Measurements from ENCODE around the gene MRPL49.
"Not testable (repeated sequence)": the region's sequence is repeated elsewhere in the genome, so short reads cannot be mapped to it uniquely, and the experiment has no call there.

The MRPL49 gene

DNA sequence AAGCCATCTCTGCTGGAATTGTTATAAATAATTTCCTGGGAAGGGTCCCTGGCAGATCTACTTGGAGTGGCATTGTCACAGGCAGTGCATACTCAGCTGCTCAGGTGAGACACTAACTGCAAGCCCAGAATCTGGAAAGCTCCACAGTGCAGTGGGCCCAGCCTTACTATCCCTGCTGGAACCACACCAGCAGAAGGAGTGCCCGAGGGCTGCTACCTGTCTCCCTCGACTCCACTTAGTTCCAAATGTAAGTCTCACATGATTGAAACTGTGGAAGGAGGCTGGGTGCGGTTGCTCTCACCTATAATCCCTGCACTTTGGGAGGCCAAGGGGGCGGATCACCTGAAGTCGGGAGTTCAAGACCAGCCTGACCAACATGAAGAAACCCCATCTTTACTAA, 26.5 kb downstream of the MRPL49 start:
- DNase-seq (ENCODE audit: low spot score): no peak
- TF ChIP-seq, protein P1, sequence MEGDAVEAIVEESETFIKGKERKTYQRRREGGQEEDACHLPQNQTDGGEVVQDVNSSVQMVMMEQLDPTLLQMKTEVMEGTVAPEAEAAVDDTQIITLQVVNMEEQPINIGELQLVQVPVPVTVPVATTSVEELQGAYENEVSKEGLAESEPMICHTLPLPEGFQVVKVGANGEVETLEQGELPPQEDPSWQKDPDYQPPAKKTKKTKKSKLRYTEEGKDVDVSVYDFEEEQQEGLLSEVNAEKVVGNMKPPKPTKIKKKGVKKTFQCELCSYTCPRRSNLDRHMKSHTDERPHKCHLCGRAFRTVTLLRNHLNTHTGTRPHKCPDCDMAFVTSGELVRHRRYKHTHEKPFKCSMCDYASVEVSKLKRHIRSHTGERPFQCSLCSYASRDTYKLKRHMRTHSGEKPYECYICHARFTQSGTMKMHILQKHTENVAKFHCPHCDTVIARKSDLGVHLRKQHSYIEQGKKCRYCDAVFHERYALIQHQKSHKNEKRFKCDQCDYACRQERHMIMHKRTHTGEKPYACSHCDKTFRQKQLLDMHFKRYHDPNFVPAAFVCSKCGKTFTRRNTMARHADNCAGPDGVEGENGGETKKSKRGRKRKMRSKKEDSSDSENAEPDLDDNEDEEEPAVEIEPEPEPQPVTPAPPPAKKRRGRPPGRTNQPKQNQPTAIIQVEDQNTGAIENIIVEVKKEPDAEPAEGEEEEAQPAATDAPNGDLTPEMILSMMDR (IDR thresholded peaks at IDR 0.05; ENCODE audit: borderline replicate concordance, control extremely low read depth, extremely low read depth, insufficient read depth, missing control alignments): no peak
- in situ Hi-C loops (cut with MboI; ENCODE audit: low sequenced_read_pairs, unreplicated experiment): no loop called here

DNA sequence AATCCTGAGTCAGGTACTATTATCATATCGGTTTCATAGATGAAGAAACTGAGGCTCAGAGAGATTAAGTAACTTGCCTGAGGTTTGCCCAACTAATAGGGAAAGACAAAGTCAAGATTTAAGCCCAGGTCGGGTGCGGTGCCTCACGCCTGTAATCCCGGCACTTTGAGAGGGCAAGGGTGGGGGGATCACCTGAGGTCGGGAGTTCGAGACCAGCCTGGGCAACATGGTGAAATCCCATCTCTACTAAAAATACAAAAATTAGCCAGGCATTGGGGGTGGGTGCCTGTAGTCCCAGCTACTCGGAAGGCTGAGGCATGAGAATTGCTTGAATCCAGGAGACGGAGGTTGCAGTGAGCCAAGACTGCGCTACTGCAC, 28.0 kb downstream of the MRPL49 start:
- DNase-seq (ENCODE audit: low spot score); in situ Hi-C loops (cut with MboI; ENCODE audit: low sequenced_read_pairs, unreplicated experiment): not testable (repeated sequence)

DNA sequence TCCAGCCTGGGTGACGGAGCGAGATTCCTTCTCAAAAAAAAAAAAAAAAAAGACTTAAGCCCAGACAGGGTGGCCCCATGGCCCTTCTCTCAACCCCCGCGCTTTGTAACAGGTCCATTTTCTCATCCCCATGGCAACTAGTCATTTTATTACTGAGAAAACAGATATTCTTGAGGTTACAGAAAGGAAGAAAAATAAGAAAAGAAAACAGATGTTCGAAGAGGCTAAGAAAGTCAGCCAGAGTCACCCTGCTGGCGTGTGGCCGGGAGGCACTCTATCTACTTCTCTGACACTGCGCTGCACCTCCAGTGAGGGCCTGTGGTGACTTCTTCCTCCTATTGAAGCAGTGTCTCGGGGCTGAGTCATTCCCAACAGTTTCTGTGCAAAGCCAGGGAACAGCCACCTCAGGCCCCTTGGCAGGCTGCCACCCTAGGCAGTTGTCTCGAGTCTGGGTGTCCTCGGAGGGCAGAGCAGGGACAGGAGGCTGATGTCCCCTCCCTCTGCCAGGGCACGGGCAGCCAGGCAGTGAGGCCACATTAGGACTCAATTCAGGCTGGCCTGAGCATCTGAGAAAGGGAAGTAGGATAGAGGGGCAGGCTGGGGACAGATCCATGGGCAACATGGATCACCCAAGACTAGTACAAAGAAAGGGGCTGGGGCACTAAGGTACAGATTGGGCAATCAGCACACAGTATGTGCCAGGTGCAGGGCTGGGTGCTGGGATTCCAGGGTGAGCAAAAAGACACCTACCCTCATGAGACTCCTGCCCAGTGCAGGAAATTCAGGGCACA, 28.6 kb downstream of the MRPL49 start:
- TF ChIP-seq, protein P1 (IDR thresholded peaks at IDR 0.05; ENCODE audit: borderline replicate concordance, control extremely low read depth, extremely low read depth, insufficient read depth, missing control alignments): no peak
- in situ Hi-C loops (cut with MboI; ENCODE audit: low sequenced_read_pairs, unreplicated experiment): no loop called here
- DNase-seq (ENCODE audit: low spot score): no peak

DNA sequence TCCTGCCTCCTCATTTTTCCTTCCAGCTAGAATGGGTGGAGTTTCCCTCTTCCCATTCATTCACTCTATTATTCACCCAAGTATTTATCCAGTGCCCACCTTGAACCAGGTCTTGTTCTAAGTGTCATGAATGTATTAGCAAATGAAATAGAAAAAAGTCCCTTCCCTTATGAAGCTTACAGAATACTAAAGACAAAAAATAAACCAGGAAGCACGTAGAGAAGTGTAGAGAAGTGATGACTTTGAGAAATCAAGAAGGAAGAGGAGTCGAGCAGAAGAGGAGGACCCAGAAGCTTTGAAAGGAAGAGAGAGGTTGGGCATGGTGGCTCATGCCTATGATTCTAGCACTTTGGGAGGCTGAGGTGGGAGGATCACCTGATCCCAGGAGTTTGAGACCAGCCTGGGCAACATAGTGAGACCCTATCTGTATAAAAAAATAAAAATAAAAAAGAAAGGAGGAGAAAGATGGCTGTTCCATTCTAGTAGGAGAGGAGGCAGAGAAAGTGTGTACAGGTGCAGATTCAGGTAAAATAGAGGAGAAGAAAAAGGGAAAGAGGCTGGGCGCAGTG, 29.3 kb downstream of the MRPL49 start:
- TF ChIP-seq, protein P1 (IDR thresholded peaks at IDR 0.05; ENCODE audit: borderline replicate concordance, control extremely low read depth, extremely low read depth, insufficient read depth, missing control alignments): no peak
- no peak for DNase-seq (ENCODE audit: low spot score)
- in situ Hi-C loops (cut with MboI; ENCODE audit: low sequenced_read_pairs, unreplicated experiment): no loop called here

DNA sequence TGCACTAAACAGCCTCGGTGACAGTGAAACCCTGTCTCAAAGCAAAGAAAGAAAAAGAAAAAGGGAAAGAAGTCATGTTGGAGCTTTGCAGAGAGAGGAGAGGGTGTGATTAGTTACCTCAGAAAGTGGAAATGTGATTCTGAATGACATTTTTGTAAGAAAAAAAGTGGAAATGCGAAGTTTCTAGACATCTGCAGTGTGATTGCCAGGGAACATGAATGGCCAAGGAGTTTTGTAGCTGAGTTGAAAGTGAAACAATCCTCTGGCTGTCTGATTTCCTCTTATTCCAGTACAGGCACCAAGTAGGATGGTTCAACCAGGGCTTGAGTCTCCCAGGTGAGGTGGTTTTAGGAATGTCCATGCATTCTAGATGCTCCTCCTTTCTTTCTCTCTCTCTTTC, 30.0 kb downstream of the MRPL49 start:
- TF ChIP-seq, protein P1 (IDR thresholded peaks at IDR 0.05; ENCODE audit: borderline replicate concordance, control extremely low read depth, extremely low read depth, insufficient read depth, missing control alignments): no peak
- in situ Hi-C loops (cut with MboI; ENCODE audit: low sequenced_read_pairs, unreplicated experiment): no loop called here
- DNase-seq (ENCODE audit: low spot score): no peak

DNA sequence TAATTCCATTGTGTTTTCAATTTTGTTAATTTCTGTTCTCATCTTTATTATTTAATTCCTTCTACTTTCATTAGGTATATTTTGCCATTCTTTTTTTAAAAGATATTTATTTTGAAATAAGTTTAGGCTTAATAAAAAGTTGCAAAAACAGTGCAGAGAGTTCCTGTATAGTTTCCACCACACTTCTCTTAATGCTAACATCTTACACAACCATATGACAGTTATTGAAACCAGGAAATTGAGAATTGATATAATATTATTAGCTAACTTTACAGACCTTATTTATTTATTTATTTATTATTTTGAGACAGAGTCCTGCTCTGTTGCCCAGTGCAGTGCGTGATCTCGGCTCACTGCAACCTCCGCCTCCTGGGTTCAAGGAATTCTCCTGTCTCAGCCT, 34.1 kb downstream of the MRPL49 start:
- TF ChIP-seq, protein P1 (IDR thresholded peaks at IDR 0.05; ENCODE audit: borderline replicate concordance, control extremely low read depth, extremely low read depth, insufficient read depth, missing control alignments): no peak
- DNase-seq (ENCODE audit: low spot score): no peak
- in situ Hi-C loops (cut with MboI; ENCODE audit: low sequenced_read_pairs, unreplicated experiment): no loop called here

DNA sequence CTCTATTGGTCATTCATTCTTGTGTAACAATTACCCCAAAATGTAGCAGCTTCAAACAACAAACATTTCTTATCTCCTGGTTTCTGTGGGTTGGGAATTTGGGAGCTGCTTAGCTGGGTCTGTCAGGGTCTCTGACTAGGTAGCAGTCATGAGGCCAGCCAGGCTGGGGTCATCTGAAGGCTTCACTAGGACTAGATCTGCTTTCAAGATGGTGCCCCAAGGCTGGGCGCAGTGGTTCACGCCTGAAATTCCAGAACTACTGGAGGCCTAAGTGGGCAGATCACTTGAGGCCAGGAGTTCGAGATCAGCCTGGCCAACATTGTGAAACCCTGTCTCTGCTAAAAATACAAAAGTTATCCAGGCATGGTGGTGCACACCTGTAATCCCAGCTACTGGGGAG, 34.8 kb downstream of the MRPL49 start:
- DNase-seq (ENCODE audit: low spot score): no peak
- in situ Hi-C loops (cut with MboI; ENCODE audit: low sequenced_read_pairs, unreplicated experiment): no loop called here
- TF ChIP-seq, protein P1 (IDR thresholded peaks at IDR 0.05; ENCODE audit: borderline replicate concordance, control extremely low read depth, extremely low read depth, insufficient read depth, missing control alignments): no peak

Data from GM13976 (cell line).